RPMI8226 (cell line): Measurements from ENCODE around the gene RFX5.

Source experiments
- DNase-seq: peaks from one replicate; pipeline ENCODE4 v3.0.0-alpha.2; 2015

RFX5 gene

GRCh38 chr1:151315565-151316235 is 31.4 kb downstream of the RFX5 start:
- no peak for DNase-seq

- no peak for DNase-seq
Measured at GRCh38 chr1:151314137-151314875, 32.7 kb downstream of the RFX5 start.

GRCh38 chr1:151313501-151313900 is 33.6 kb downstream of the RFX5 start:
- DNase-seq: no peak

GRCh38 chr1:151312826-151313225 is 34.2 kb downstream of the RFX5 start:
- DNase-seq: no peak

GRCh38 chr1:151312411-151312810 is 34.6 kb downstream of the RFX5 start:
- no peak for DNase-seq

GRCh38 chr1:151311589-151312331 is 35.3 kb downstream of the RFX5 start:
- DNase-seq: no peak

GRCh38 chr1:151311011-151311410 is 36.0 kb downstream of the RFX5 start:
- DNase-seq: no peak

- no peak for DNase-seq
Measured at GRCh38 chr1:151309811-151310323, 37.2 kb downstream of the RFX5 start.

GRCh38 chr1:151294742-151295462 is 52.1 kb downstream of the RFX5 start:
- no peak for DNase-seq

- DNase-seq: no peak
Measured at GRCh38 chr1:151293093-151293492, 54.0 kb downstream of the RFX5 start.

GRCh38 chr1:151292207-151293030 is 54.6 kb downstream of the RFX5 start:
- DNase-seq: no peak

GRCh38 chr1:151290709-151291303 is 56.2 kb downstream of the RFX5 start:
- no peak for DNase-seq
